ENCODE results near the gene RTN4R. TPM values are rescaled to one million over a fixed set of nuclear protein-coding genes. Genes with fewer than 3 reads are reported as not detected.
"Not testable (repeated sequence)": the region's sequence is repeated elsewhere in the genome, so short reads cannot be mapped to it uniquely, and the experiment has no call there.

Gene RTN4R
- total RNA-seq, 1 donor from 2014 or later = 1.3 TPM

DNA sequence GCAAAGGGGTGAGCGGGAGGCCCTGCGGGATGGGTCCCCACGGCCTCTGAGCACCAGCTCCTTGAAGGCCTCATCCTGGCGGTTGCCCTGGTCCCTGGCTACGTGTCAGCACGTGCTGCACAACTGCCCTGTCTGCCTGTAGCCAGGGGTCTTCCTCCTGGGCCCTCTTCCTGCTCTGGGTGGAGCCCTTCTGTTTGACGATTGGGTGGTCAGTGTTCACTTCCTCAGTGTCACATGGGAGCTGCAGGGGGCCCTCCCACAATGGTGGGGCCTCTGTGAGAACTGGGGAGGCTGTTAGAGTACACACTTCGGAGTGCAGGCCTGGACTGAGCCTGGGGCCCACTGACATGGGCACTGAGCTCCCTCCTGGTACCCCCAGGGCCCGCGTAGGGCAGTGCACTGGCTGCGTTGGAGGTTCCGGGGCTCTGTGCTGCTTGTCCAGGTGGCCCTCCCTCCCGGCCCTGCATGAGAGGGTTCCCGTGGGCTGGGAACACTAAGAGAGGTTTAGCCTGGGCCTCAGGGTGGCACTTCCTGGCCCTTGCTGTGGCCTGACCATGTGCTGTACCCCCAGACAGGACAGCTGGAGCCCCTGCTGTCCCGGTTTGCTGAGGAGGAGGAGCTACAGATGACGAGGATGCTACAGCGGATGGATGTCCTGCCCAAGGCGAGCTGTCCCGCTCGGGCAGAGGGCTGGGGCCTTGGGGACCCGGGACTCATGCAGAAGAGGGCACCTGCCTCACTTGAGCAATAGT is 38.0 kb upstream of the RTN4R start:
- DNase-seq = no peak

DNA sequence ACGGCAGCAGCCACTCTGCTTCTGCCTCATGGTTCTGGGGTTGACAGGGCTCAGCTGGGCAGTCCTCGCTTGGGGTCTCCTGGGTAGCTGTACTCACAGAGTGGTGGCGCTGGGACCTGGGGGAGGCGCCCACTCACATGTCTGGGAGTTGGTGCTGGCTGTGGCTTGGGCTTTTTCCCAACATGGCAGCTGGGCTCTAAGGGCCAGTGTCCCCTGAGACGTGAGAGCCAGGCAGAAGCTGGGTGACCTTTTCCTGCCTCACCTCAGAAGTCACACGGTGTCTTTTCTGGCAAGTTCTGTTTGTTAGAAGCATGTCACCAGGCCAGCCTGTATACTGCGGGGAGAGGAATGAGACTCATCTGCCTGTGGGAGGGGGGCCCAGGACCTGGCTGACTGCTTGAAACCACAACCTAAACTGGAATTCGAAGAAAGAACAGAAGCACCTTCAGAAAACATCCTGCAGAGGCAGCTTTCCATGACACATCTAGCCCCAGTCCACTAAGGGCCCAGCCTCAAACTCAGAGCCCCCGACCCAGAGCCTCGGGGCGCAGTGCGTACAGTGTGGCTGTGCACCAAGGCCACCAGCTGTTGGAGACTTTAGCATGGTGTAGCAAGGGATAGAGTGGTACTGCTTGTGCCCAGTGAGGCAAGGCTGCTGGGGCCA is 37.2 kb upstream of the RTN4R start:
- not testable (repeated sequence) for DNase-seq

DNA sequence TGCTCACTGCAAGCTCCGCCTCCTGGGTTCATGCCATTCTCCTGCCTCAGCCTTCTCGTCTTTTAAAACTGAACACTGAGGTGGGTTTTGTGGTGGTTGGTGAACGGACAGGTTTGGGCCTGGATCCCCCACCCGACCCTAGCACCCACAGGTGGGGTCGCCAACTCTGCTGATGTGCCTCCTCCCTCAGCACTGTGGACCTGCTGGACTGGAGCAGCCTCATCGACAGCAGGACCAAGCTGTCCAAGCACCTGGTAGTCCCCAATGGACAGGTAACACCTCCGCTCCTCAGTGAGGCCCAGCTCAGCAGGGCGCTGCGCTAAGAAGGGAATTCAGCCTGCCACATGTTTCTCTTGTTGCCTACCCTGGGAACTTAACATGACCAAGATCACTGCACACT is 36.5 kb upstream of the RTN4R start:
- DNase-seq = no peak

- DNase-seq = not testable (repeated sequence)
Measured at GRCh38 chr22:20303229-20303534, 35.1 kb upstream of the RTN4R start.

GRCh38 chr22:20302438-20303228 is 34.5 kb upstream of the RTN4R start:
- no peak for DNase-seq

DNA sequence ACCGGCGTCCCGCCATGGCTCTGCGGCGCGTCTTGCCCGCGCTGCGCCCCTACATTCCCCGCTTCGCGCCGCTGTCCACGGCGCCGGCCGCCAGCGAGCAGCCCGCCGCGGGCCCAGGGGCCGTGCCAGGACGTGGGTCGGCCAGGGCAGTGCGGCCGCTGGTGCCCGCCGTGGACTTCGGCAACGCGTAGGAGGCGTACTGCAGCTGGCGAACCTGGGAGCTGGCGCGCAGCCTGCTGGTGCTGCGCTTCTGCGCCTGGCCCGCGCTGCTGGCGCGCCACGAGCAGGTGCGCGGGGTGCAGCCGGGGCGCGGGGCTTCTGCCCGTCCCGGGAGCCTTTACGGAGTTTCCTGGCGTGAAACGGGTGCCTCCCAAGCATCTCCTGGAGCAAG is 31.6 kb upstream of the RTN4R start:
- no peak for DNase-seq

DNA sequence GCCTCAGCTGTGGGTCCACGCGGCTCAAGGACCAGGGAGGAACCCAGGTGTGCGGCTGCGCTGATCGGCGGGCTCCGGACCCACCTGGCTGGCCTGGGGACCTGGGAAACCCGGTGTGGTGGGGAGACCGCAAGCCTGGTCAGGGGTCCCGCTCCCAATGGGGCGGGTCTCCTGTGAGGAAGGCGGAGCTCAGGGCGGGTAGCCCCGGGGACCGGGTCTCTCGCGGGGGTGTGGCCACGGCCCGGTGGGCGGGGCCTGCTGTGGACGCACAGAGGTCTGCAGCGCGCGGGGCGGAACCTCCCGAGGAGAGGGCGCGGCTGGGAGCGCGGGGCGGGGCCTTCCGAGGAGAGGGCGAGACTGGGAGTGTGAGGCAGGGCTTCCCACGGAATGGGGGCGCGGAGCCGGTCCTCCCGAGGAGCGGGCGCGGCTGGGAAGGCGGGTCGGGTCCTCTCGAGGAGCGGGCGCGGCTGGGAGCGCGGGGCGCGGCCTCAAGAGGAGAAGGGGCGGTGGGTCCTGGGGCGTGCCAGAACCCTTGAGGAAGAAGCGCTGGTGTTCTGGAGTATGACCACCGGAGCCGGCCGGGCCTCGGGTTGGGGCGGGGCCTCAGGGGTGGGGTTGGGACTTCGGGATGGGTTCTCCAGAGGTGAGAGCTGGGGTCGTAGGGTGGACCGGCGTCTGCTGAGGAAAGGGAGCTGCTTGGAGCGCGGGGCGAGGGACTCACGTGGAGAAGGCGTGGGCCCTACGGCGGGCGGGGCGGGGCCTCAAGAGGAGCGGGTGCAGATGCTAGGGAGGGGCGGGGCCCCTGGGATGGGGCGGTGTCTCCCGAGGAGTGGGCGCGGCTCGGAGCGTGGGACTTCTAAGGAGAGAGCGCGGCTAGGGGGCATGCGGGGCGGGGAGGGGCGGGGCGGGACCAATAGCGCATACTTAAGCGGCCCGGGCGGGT is 31.0 kb upstream of the RTN4R start:
- DNase-seq = peak; percentile 34

GRCh38 chr22:20298110-20298802 is 30.1 kb upstream of the RTN4R start:
- no peak for DNase-seq

DNA sequence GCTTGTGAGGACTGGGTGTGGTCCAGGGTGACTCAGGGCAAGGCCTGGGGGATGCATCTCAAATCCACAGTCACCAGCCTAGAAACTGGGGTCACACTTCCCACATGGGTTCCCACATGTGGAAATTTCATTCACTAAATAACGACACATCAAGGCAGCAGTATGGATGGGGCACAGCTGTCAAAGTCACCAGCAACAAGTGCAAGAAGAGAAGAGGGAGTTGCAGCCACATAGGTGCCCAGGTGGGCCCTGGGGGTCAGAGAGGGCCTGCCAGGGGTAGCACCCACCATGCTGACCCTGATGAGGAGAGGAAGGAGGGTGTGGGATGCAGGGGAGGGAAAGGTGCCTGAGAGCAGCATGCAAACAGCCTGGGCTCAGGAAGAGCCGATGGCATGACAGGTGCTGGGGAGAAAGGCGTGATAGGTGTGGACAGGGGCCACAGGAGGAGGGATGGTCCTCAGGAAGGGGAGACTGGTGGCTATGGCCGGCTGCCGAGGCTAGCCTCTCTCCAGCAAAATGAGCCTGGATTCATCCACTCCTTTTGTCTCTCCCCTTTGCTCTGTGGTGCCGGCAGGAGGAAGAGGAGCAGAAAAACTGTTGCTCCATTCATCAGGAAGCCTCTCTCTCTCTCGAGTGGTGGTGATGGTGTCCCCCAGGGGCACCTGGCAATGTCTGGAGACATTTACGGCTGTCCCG is 29.4 kb upstream of the RTN4R start:
- DNase-seq = no peak

DNA sequence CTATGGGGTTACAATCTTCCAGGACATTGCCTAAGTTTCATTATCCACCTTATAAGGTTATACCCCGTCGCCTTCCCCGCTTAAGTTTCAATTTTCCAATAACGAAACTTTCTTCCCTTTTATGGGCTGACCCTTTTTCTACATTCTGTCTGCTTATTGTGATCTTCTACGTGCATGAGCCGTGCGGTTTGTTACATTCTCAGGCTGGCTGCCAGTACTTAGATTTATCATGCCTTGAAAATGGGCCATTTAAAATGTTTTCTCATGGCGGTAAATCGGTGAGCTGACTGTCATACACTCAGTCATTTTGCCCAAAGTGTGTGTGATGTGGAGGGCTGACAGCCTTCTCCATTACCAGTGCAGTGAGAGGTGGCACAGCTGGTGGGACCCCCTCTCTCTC is 28.5 kb upstream of the RTN4R start:
- no peak for DNase-seq

GRCh38 chr22:20295262-20296064 is 27.3 kb upstream of the RTN4R start:
- no peak for DNase-seq

GRCh38 chr22:20292673-20293232 is 24.6 kb upstream of the RTN4R start:
- no peak for DNase-seq

DNA sequence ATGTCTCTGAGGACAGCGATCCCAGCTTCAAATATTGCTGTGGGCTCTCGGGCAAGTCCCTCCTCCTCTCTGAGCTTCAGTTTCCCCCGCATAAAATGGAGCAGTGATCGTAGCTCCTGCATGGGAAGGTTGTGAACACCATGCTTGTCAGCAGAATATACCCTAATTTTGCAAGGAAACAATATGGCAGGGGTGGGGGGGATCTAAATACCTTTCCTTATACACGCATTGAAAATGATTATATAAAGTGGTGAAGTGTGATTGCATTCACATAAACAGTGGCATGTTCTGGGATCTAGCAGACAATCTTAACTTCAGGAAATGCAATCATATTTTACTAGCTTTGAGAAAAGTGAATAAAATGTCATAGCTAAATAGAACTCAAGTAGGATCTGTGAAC is 24.0 kb upstream of the RTN4R start:
- no peak for DNase-seq

DNA sequence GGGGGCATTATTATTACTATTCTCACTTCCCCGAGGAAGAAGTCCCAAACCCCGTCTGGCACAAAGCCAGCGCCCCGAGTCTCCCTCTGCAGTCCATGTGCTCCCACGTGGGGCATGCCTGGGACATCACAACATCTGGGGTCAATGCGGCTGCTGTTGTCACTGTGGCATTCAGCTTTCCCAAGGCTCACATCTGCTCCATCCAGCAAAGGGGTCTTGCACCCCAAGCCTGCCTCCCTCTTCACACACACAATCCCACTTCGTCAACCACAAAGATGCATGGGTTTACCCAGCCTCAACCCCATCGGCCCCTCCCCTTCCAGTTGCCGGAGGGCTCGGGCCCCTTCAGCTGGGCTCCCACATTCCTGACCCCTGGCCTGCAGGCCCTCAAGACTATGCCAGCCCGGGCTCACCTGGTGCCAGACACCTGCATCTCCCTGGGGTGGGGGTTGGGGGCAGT is 23.5 kb upstream of the RTN4R start:
- DNase-seq = no peak

GRCh38 chr22:20291249-20291586 is 23.1 kb upstream of the RTN4R start:
- no peak for DNase-seq

DNA sequence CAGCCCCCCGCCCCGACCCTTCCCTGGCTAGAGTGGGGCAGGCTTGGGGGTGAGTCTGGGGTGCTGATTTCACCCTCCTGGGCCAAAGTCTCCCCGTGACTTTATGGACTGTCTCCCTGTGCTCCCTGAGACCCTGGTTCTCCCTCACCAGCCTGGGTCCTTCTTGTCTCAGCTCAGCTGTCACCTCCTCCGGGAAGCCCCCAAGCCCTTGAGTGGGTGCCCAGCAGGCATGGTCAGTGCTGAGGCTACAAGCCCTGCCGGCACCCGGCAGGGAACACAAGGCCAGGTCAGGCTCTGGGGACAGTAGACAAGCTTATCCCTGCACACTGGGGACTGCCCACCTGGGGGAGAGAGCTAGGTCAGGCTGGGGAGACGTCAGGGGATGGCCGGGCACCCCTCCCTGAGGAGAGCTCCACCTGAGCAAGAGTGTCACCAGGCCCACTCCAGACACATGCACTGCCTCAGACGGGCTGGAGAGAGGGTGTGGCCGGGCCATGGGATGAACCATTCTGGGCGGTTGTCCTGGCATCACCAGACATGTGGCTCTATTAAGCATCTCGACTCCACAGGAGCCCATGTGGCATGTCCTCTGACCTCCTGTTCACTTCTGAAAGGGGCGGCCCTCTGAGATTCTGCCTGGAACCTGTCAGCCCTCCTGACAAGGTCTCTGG is 22.6 kb upstream of the RTN4R start:
- no peak for DNase-seq

- DNase-seq = no peak
Measured at GRCh38 chr22:20290045-20290392, 21.9 kb upstream of the RTN4R start.

DNA sequence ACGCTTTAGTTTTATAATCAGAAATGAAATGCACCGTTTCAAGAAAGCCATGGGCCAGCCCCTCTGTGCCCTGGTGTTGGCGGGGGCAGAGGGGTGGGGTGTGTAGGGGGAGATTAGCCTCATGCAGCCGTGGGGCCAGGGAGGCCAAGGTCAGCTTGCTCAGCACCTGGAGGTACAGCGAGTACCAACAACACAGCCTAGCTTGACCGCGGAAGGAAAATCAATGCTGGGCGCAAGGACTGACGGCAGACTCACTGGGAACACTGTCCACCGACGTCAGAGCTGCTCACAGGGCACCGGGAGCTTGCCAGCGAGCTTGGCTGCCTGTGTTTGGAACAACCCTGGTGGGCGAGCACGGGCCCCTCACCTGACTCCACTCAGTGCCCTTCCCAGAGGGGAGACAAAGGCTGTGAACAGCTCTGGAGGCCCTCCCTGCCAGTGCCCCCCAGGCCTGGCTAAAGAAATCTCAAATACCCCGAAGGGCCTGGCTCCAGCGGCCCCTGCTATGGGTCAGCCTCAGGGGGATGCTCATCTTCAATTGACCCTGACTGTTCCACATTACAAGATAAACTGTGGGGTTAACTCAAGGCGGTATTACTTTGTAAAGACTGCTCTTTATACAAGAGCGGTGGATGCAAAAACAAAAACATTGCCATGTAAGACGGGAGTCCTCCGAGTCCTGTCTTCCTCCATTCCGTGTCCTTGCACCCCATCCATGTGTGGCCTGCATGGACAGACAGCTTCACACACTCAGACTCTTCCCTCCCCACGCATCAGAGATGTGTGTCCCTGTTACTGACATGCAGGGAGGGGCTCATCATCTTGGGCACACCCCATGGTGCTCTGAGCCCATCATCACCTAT is 21.3 kb upstream of the RTN4R start:
- not testable (repeated sequence) for DNase-seq
